GM19468 (cell line): ENCODE measurements around the gene DNAAF1.
"Not testable (repeated sequence)": the region's sequence is repeated elsewhere in the genome, so short reads cannot be mapped to it uniquely, and the experiment has no call there.

Source experiments
- ATAC-seq: cut with Tn5 transposase; IDR thresholded peaks from one replicate; pipeline ENCODE4 v1.9.1; 2021; ENCODE audit warnings: mild to moderate bottlenecking, moderate library complexity, moderate number of reproducible peaks; ENCODE audit not compliant: unreplicated experiment; ENCODE audit errors: extremely low read depth

The DNAAF1 gene

DNA sequence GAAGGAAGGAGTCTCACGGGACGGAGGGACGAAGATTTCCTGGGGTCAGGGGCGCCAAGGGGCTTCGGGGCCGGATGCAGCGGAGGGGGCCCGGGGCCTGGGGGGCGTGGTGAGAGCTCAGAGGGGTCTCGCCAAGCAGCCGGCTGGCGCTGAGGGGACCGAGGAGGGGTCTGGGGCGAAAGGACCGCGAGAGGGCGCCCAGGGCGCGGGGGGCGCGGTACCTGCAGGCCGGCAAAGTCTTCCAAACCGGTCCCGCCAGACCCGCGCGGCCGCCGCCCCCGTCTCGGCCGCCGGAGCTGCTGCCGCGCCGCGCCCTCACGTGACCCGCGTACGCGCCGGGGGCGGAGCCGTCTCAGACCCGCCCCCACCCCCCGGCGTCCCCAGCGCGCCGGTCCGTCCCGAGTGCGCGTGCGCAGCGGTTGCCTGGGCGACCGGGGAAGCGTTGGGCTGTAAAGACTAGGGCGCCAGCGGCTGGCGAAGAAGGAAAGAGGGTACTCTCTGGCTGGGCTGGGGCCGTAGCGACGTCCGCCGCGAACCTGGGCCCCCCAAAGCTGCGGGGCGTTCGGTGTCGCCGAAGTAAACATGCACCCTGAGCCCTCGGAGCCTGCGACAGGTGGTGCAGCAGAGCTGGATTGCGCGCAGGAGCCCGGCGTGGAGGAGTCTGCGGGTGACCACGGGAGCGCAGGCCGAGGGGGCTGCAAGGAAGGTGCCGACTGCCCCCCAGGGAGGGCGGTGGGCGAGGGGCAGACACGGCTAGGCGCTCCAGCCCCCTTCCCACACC is at the start of gene DNAAF1, which contains the start of gene HSDL1:
TSS of gene DNAAF1 (plus strand) at position 450 of the 781 bp plus-strand sequence. CDS start at position 583, 133 bp downstream.
TSS of gene HSDL1 (minus strand) at position 319 of the 781 bp plus-strand sequence. CDS start 13,856 bp downstream, outside the sequence.
- ATAC-seq, result peak; percentile 53

DNA sequence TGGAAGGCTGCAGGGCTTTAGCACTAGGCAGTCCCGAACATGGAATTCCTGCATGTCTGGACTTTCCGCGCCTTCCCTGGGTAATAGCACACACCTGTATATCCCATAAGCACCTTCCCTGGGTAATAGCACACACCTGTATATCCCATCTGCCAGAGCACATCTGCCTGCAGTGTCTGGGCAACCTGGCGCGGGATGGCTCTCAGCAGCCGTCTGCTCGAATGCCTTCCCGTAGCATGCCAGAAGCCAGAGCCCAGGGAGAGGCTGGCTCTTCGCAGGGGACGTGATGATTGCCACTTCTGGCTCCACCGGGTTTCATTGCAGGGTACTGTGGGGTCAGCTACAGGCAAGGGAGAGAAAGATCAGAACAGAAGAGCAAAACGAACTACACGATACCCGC is 49.6 kb upstream of the DNAAF1 start:
- ATAC-seq, result no peak

DNA sequence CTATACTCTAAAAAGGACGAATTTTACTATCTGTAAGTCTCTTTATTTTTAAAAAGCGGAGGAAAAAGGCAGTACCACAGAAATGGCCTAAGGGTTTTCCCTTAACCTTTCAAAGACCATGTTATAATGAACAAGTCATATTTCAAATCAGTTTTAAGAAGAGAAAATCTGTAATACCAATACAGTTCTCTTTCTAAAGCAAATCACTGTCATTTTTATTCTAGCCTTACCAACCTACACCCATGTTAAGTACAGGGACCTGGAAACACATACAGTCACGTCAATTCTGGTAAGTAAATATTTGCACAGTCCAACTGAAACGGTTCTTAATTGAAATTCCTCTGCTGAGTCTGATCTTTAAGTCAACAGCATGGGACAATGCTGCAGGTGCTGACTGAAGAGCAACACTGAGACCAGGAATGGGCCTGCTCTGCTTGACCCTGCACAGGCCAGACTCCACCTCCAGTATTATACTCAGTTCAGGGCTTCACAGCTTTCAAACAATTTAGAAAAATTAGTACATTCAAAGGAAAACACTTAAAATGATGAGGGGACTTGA is 48.6 kb upstream of the DNAAF1 start:
- ATAC-seq, result no peak

DNA sequence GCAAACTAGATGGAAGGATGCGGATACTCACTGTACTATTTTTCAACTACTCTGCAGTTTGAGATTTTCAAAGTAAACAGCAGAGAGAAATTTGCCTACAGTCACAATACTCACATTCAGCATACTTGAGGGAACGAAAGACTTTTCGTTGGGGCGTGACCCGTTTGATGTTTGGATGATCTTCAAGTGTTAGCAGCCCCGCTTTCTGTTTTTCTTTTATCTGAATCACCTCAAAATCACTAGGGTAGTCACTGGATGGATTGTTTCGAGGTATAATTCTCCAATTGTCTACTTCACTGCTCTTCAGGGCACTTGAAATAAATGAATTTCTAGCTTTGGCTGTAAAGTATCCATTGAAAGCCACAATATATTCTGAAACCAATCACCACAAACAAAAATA is 46.2 kb upstream of the DNAAF1 start:
- no peak for ATAC-seq

DNA sequence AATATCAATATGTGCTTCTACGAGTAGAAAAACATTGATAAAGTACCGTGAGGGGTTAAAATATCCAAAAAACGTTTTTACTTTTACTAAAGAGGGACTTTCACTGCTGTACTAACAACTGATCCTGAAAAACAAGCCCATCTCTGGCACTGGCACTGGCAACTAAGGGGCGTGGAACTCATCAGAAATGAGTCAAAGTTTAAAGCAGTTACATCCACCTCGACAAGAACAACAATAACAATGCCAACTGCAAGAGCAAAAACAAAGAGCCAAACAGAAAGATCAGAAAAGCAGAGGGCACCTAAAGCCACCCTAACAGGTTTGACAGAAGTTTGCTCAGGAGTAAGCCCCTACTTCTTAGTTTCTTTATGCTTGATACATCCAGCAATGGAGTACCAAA is 41.4 kb upstream of the DNAAF1 start:
- no peak for ATAC-seq

DNA sequence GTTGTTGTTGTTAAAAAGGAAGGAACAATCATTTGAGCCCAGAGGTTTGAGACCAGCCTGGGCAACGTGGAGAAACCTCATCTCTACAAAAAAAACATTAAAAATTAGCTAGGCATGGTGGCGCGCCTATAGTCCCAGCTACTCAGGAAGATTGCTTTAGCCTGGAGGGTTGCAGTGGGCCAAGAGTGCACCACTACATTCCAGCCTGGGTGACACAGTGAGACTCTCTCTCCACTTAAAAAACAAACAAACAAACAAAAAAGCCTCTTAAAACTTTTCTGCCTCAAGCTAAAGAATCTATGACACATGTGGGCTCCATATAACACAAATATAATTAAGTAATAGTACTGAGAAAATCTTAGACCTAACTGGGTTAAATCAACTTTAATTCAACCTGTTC is 40.9 kb upstream of the DNAAF1 start:
- no peak for ATAC-seq

DNA sequence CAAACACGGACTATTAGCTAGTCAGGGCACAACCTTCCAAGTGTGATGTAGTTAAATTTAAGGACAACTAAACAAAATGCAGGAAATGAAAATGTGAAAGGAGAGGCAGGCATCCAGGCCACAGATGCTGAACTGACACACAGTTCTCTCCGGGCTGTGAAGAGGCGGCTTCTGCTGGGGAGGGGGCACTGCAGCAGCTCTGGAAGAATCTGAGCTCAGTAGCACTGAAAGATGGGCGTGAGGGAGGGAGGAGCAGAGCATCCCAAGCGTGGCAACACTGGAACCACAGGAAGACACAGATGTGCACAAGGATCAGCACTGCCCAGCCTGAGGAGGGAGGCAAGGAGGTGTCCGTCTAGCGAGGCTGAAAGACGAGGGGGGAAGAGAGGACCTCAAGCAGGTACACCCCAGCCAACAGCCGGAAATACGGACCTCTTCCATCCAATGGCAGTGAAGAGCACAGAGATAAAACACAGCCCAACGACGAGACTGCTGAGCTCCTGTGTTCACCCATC is 39.8 kb upstream of the DNAAF1 start:
- no peak for ATAC-seq

DNA sequence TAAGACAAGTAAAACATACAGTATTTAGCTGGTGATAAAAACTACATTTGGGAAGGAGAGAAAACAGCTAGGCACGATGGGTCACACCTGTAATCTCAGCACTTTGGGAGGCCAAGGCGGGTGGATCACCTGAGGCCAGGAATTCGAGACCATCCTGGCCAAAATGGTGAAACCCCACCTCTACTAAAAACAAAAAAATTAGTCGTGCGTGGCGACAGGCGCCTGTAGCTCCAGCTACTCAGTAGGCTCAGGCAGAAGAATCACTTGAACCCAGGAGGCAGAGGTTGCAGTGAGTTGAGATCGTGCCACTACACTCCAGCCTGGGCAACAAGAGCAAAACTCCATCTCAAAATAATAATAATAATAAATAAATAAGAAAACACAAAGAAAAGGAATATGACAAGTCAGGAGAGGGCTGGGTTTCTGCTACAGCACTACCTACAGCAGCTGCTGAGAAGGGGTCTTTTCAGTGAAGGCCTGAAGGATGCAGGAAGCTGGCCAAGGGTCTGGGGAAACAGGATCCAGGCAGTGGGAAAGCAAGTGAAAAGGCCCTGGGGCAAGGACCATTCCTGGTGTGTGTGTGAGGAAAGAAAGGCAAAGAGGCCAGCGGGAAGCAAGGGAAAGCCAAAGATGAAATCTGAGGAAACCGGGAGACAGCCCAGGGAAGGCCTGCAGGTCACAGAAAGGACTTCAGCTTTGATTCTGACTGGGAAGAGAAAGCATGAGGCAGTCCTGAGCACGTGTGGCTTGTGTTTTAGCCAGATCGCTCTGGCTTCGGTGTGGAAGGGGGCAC is 39.0 kb upstream of the DNAAF1 start:
- ATAC-seq, result no peak

DNA sequence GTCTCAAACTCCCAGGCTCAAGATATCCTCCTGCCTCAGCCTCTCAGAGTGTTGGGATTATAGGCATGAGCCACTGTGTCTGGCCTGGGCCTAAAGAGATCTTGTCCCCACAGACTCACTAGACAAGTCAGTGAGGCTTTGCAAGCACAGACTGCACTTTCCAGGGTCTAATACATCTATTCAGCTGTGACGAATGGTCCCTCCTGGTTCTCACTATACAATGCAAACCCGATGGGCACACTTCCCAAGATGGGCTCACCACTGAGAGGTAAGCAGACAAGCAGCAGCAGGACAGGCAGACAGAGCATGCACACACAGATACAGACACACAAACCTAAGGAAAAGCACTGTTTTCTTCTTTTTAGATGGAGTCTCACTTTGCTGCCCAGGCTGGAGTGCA is 37.2 kb upstream of the DNAAF1 start:
- no peak for ATAC-seq

DNA sequence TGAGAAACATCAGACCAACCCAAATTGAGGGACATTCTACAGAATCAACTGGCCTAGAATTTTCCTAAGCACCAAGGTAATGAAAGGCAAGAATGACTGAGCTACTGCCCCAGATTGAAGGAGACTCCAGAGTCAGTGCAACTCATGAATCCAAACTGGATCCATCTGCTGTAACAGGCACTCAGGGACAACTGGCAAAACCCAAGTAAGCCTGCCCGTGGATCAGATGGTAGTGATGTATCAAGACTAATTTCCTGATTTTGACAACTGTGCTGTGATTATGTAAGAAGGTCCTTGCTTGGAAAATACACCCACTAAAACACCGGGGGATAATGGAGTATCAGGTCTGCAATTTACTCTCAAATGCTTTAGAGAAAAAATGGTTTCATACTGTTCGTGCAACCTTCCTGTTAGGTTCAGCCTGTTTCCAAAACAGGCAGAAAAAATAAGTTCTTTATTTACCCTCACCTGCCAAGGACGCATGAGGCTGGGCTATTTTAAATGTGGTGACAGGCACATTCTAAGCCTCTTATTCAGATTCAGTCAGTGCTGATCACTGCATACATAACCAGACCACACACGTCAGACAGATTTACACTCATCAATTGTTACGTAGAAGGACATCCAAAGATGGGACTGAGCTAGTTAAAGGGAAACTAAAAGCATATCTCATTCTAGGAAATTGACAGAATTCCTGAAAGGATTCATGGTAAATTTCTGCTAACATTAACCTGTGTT is 35.3 kb upstream of the DNAAF1 start:
- no peak for ATAC-seq

DNA sequence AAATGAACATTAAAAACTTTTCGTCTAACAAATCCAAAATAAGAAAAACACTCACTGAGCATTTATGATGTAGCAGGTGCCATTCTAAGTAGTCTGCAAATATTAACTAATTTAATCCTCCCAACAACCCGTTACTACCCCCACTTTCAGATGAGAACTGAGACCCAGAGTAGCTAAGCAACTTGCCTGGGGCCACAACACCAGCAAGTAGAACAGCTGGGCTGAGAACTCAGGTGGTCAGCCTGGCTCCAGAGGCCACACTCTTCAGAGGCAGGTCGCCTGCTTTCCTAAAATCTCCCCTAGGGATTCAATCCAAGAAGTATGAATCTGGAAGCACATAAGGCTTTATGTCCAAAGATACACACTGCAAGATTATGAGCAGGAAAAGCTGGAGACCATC is 34.6 kb upstream of the DNAAF1 start:
- ATAC-seq, result no peak

DNA sequence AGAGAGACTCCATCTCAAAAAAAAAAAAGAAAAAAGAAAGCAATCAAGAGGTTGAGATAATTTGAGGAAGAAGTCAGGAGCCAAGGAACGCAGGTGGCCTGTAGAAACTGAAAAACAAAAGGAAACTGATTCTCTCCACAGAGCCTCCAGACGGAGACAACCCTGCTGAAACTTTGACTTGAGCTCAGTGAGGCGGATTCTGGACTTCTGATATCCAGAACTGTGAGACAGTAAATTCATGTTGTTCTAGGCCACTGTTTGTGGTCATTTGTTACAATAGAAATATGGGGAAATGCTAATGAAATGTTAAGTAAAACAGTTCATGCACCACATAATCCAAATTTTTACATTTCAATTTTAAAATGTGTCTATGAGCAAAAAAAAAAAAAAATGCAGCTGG is 33.6 kb upstream of the DNAAF1 start:
- ATAC-seq, result no peak

DNA sequence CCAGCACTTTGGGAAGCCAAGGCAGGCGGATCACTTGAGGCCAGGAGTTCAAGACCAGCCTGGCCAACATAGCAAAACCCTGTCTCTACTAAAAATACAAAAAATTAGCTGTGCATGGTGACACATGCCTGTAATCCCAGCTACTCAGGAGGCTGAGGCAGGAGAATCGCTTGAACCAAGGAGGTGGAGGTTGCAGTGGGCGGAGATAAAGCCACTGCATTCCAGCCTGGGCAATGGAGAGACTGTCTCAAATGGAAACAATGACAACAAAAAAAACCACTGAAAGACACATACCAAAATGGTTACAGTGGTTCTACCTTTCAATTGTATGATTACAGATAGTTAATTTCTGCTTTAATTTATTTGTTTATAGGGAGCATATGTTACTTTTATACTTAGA is 33.2 kb upstream of the DNAAF1 start:
- ATAC-seq, result not testable (repeated sequence)

DNA sequence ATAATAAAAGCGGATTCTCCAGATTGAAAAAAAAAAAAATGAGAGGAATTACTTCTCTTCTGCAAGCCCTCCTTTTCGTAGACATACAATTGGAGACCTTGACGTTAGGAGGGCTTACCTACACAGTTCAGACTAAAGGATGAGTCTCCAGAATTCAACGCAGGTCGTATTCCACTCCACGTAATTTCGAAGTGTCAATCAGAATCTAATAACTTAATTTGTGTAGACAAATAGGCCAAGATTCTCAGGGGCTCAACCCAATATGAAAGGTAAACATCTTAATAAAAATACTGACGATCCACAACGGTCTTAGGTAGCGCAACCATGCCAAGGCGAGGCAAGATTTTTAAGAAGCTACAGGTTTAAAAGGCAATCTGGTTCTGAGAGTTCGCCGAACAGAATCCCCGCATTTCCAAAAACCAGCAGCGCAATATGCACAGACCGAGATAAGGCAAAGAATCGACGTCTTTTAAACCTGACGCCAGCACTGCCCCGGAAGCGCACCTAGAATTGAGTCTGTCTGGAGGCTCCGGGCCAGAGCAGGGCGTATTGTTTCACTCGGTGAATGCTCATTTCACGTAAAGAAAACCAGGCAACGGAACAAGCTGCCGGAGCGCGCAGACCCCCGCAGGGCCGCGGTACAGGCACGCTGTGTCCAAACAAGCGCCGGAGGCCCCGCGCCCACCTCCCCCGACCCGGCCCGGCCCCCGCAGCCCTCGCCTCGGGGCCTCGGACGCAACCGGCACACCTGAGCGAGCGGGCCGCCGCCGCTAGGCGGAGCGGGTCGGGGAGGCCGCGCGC is 29.0 kb upstream of the DNAAF1 start:
- peak; percentile 13 for ATAC-seq

DNA sequence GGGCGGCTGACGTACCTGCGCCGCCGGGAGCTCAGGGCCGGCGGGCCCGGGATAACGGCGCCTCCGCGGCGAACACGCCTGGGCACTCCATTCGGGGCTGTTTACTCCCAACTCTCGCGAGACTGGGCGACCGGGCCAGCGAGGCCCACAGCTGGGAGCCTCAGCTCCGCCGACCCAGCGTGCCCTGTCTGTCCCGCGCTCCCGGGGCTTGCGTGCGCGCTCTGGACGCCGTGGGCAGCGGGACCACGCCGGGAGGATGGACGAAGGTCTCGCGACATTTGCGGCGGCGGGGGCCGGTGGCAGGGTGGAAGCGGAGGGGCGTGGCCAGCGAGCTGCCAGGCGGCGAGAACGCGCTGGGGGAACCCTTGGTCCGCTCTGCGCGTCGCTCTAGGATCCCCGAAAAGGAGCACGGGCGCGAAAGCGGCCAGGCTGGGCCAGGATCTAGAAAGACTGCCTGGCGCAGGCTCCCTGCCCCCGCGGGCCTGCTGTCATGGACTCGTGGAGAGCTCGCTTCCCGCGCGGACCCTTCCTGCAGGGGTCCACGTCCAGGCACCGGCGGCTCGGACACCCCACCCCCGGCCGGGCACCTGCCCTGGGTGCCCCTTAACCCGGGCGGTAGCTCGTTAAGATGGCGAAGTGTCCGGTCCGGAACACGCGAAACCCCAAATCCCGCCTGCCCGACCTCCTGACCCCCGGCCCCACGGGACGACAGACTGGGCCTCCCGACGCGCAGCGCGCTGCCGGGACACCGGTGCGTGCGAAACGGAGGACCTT is 28.2 kb upstream of the DNAAF1 start, which contains the start of gene MBTPS1:
TSS of gene MBTPS1 (minus strand) at position 223 of the 774 bp plus-strand sequence. CDS start 15,159 bp downstream, outside the sequence.
- peak; percentile 89 for ATAC-seq

DNA sequence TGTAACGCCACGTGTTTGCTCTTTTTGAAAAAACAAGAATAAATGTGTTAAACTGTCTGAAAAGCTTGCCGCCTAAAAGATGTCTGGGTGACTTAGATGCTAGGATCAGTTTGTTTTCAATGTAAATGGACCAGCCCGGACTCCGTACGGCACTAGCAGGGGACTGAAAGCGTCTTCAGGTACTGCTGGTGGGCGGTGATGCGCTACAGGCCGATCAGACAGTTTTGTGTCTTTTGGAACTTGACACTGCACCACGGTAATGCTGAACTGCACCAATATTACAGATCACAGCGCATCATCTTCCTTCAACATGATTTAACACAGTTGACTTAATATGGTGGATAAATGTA is 27.6 kb upstream of the DNAAF1 start:
- ATAC-seq, result no peak

DNA sequence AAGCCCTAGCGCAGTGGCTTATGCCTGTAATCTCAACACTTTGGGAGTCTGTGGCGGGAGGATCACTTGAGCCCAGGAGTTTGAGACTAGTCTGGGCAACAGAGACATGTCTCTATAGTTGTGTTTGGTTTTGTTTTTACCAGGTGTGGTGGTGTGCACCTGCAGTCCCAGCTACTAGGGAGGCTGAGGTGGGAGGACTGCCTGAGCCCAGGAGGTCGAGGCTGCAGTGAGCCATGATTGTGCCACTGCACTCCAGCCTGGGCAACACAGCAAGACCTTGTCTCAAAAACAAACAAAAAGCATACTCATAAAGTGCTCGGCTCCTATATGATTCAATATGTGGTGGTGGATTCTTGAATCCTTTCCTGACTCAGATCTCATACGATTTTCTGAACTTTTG is 26.8 kb upstream of the DNAAF1 start:
- ATAC-seq, result not testable (repeated sequence)

DNA sequence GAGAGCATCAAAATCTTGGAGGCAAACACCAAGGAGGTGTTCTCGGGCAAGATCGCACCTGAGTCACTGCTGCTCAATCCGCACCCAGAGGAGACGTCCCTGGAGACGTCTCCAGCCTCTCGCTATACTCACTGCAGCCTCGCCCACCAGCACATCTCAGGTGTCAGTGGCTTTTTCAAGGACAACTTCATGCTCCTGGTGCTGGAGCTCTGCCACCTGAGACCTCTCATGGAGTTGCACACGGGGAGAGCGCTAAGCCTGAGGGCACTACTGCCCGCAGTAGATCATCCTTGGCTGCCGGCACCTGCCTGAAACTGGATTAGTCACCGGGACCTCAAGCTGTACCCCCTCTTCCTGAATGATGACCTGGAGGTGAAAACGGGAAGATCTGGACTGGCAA is 25.7 kb upstream of the DNAAF1 start:
- no peak for ATAC-seq

DNA sequence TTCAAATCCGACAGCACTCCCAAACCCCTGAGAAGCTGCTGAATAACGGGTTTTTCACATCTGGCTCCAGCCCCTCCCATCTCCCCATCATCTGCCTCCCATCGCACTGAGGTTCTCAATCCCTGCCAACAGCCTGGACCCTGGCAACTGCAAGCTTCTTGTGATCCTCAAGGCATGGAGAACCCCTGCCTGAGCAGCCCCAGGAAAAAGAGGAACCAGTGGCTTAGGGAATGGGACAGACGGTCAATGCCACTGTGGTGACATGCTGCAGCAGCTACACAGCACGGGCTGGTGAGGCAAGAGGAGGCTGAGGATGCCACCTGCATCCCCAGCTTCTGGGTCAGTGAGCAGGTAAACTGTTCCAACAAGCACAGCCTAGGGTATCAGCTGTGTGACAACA is 25.1 kb upstream of the DNAAF1 start:
- no peak for ATAC-seq
